Tibial nerve (tissue), 4 donors: Measurements from ENCODE around the gene BAD.

Experiments
- EP300 ChIP-seq, 2 donors: sonication (generic); formaldehyde crosslinking; IDR thresholded peaks; one replicate each; pipeline ENCODE4 v1.6.1; 2017; ENCODE audit warnings: antibody characterized with exemption in 2 of 2, mild to moderate bottlenecking in 1 of 2
- POLR2A ChIP-seq, 2 donors: fragments of 450-650 bp; IDR thresholded peaks; one replicate each; pipeline ENCODE4 v1.6.1; 2017; ENCODE audit warnings: antibody characterized with exemption in 2 of 2, mild to moderate bottlenecking in 2 of 2, moderate library complexity in 2 of 2
- TF ChIP-seq, protein P1 (sequence below), 5 experiments: fragments of 200-600 bp in 3 of 5; fragments of 450-650 bp in 2 of 5; sonication (generic) in 3 of 5; IDR thresholded peaks; one replicate each; pipeline ENCODE4 v1.5.1; 2016 to 2019; ENCODE audit warnings: antibody characterized with exemption in 5 of 5, mild to moderate bottlenecking in 3 of 5, moderate library complexity in 2 of 5

- TF ChIP-seq, protein P1, sequence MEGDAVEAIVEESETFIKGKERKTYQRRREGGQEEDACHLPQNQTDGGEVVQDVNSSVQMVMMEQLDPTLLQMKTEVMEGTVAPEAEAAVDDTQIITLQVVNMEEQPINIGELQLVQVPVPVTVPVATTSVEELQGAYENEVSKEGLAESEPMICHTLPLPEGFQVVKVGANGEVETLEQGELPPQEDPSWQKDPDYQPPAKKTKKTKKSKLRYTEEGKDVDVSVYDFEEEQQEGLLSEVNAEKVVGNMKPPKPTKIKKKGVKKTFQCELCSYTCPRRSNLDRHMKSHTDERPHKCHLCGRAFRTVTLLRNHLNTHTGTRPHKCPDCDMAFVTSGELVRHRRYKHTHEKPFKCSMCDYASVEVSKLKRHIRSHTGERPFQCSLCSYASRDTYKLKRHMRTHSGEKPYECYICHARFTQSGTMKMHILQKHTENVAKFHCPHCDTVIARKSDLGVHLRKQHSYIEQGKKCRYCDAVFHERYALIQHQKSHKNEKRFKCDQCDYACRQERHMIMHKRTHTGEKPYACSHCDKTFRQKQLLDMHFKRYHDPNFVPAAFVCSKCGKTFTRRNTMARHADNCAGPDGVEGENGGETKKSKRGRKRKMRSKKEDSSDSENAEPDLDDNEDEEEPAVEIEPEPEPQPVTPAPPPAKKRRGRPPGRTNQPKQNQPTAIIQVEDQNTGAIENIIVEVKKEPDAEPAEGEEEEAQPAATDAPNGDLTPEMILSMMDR (IDR thresholded peaks at IDR 0.05) = no peak
- TF ChIP-seq POLR2A (IDR thresholded peaks at IDR 0.05) = no peak
- TF ChIP-seq EP300 (IDR thresholded peaks at IDR 0.05) = no peak
These were observed 12.6 kb upstream of the BAD start for GRCh38 chr11:64296830-64297698.
